Daoy (cell line): ENCODE measurements around the gene PLS3. TPM values are rescaled to one million over a fixed set of nuclear protein-coding genes. Genes with fewer than 3 reads are reported as not detected.
"Not testable (repeated sequence)": the region's sequence is repeated elsewhere in the genome, so short reads cannot be mapped to it uniquely, and the experiment has no call there.

Experiments used
- DNase-seq: peaks from one replicate; pipeline ENCODE4 v3.0.0-alpha.2; 2015; ENCODE audit warnings: low read depth
- total RNA-seq: library from RNA; depleted of rRNA; stranded (reverse); fragments of >200 nt; shearing (Covaris generic); gene quantifications from 2 replicates; pipeline ENCODE4 v1.2.3, GENCODE V29; 2014

PLS3 gene
- total RNA-seq, 1 experiment from 2014 or later: 111 TPM

- DNase-seq: no peak
Observed at GRCh38 chrX:115606861-115607260, 45.9 kb downstream of the PLS3 start.

GRCh38 chrX:115609621-115610020 lies 48.6 kb downstream of the PLS3 start:
- DNase-seq: no peak

- peak; percentile 82 for DNase-seq
Observed at GRCh38 chrX:115616943-115617563, 56.1 kb downstream of the PLS3 start.

GRCh38 chrX:115622534-115622933 lies 61.6 kb downstream of the PLS3 start:
- no peak for DNase-seq

- DNase-seq: no peak
Observed at GRCh38 chrX:115624916-115625315, 63.9 kb downstream of the PLS3 start.

GRCh38 chrX:115625572-115626301 lies 64.8 kb downstream of the PLS3 start:
- no peak for DNase-seq

- DNase-seq: no peak
Observed at GRCh38 chrX:115630204-115630603, 69.2 kb downstream of the PLS3 start.

- no peak for DNase-seq
Observed at GRCh38 chrX:115632455-115632854, 71.5 kb downstream of the PLS3 start.

- DNase-seq: not testable (repeated sequence)
Observed at GRCh38 chrX:115633397-115633796, 72.4 kb downstream of the PLS3 start.

- DNase-seq: no peak
Observed at GRCh38 chrX:115639334-115639880, 78.4 kb downstream of the PLS3 start.

GRCh38 chrX:115642311-115642710 lies 81.3 kb downstream of the PLS3 start:
- DNase-seq: no peak

GRCh38 chrX:115642895-115643530 lies 82.0 kb downstream of the PLS3 start:
- DNase-seq: peak; percentile 22

GRCh38 chrX:115644397-115644796 lies 83.4 kb downstream of the PLS3 start:
- not testable (repeated sequence) for DNase-seq

- DNase-seq: no peak
Observed at GRCh38 chrX:115649461-115650063, 88.6 kb downstream of the PLS3 start.

- DNase-seq: no peak
Observed at GRCh38 chrX:115650449-115650848, 89.5 kb downstream of the PLS3 start.

GRCh38 chrX:115650916-115651315 lies 89.9 kb downstream of the PLS3 start:
- DNase-seq: peak; percentile 41

GRCh38 chrX:115652221-115652620 lies 91.2 kb downstream of the PLS3 start:
- DNase-seq: no peak

- no peak for DNase-seq
Observed at GRCh38 chrX:115665122-115665521, 104.1 kb downstream of the PLS3 start.

GRCh38 chrX:115679460-115679859 lies 118.5 kb downstream of the PLS3 start:
- DNase-seq: peak; percentile 6

GRCh38 chrX:115687595-115687994 lies 126.6 kb downstream of the PLS3 start:
- no peak for DNase-seq

- no peak for DNase-seq
Observed at GRCh38 chrX:115689931-115690330, 129.0 kb downstream of the PLS3 start.

- DNase-seq: peak; percentile 69
Observed at GRCh38 chrX:115690511-115691216, 129.7 kb downstream of the PLS3 start.
